GM12878 (cell line): ENCODE data around the gene SELENOW. TPM values are rescaled to one million over a fixed set of nuclear protein-coding genes. Genes with fewer than 3 reads are reported as not detected.
A peak's percentile ranks its signal among the peaks of the same experiment; 100 is the strongest.
"Not testable (repeated sequence)": the region's sequence is repeated elsewhere in the genome, so short reads cannot be mapped to it uniquely, and the experiment has no call there.

Experiments used
- ATAC-seq: fragments of 200-7000 bp; cut with Tn5 transposase; 3 replicates; pipeline ENCODE4 v1.9.1; 2020; ENCODE audit warnings: mild to moderate bottlenecking, moderate library complexity
- BruUV-seq: library from RNA; stranded (reverse); fragments of 400-500 nt; replicated peaks from 2 replicates; lab custom pipeline; 2021; lab: Mats Ljungman, UMichigan
- CTCF ChIA-PET: fragments of 300-600 bp; sonication (Branson Sonifier 250); formaldehyde crosslinking; extraction: SDS; loops from one replicate; lab custom pipeline; 2021; ENCODE audit warnings: inconsistent platforms; lab: Yijun Ruan, JAX
- POLR2A ChIA-PET: fragments of 350-600 bp; formaldehyde crosslinking; extraction: SDS; loops from one replicate; lab custom pipeline; 2021; ENCODE audit warnings: inconsistent platforms; lab: Charles Lee
- RAD21 ChIA-PET: fragments of 300-600 bp; sonication (Branson Sonifier 250); formaldehyde crosslinking; loops from one replicate; lab custom pipeline; 2023; ENCODE audit warnings: antibody characterized with exemption; ENCODE audit not compliant: unreplicated experiment; lab: Charles Lee
- SMC1A ChIA-PET: fragments of 300-600 bp; sonication (Branson Sonifier 250); formaldehyde crosslinking; loops from one replicate; lab custom pipeline; 2023; ENCODE audit not compliant: unreplicated experiment, uncharacterized antibody; lab: Charles Lee
- DNase-seq: peaks from one replicate; pipeline ENCODE4 v3.0.0-alpha.2; 2011; ENCODE audit warnings: low read depth, low spot score
- FAIRE-seq: peaks from 3 replicates; lab custom pipeline; 2011; peaks lifted over from hg19 to GRCh38; lab: Jason Lieb, UNC
- H2AFZ ChIP-seq: 2 replicates; pipeline ENCODE4 v1.6.0; 2011; ENCODE audit warnings: low read depth, low read length, control low read depth; ENCODE audit not compliant: control insufficient read depth
- H3K27ac ChIP-seq: 2 replicates; pipeline ENCODE4 v1.5.1; 2011; ENCODE audit warnings: control low read depth; ENCODE audit not compliant: control insufficient read depth, insufficient read depth
- H3K27me3 ChIP-seq, 2 experiments: replicated peaks in 1 of 2; 2 replicates each; pipeline versions ENCODE4 v1.6.0 to v1.6.1; 2011; ENCODE audit warnings: low read length in 1 of 2; ENCODE audit not compliant: control insufficient read depth in 2 of 2, insufficient read depth in 2 of 2
- H3K36me3 ChIP-seq, 2 experiments: 2 replicates each; pipeline ENCODE4 v1.5.1; 2011; ENCODE audit warnings: low read length in 1 of 2; ENCODE audit not compliant: control insufficient read depth in 2 of 2, insufficient read depth in 2 of 2
- H3K4me1 ChIP-seq: 2 replicates; pipeline ENCODE4 v1.6.1; 2011; ENCODE audit warnings: mild to moderate bottlenecking, low read length, moderate library complexity, mixed read lengths; ENCODE audit not compliant: control insufficient read depth, insufficient read depth
- H3K4me2 ChIP-seq: 2 replicates; pipeline ENCODE4 v1.6.0; 2011; ENCODE audit warnings: control low read depth; ENCODE audit not compliant: control insufficient read depth, insufficient read depth
- H3K4me3 ChIP-seq: fragments of 200-600 bp; sonication (generic); 2 replicates; pipeline ENCODE4 v1.5.1; 2016
- H3K79me2 ChIP-seq: 2 replicates; pipeline ENCODE4 v1.6.0; 2011; ENCODE audit warnings: low read length; ENCODE audit not compliant: control insufficient read depth, insufficient read depth
- H3K9ac ChIP-seq: 2 replicates; pipeline ENCODE4 v1.8.0; 2011; ENCODE audit warnings: low read length, control low read depth, mixed read lengths; ENCODE audit not compliant: control insufficient read depth, insufficient read depth
- H3K9me3 ChIP-seq: replicated peaks from 3 replicates; pipeline ENCODE4 v1.5.1; 2011; ENCODE audit warnings: mild to moderate bottlenecking, low read length; ENCODE audit not compliant: control insufficient read depth, insufficient read depth
- H4K20me1 ChIP-seq: 2 replicates; pipeline ENCODE4 v1.6.0; 2011; ENCODE audit not compliant: control insufficient read depth, insufficient read depth
- WGBS: methylation state at CpG from one replicate; pipeline ENCODE4 v1.1.6; 2016; ENCODE audit warnings: low lambda C conversion rate; ENCODE audit not compliant: insufficient replicate concordance, insufficient coverage; ENCODE audit errors: missing lambda C conversion rate; 5-methylcytosine and 5-hydroxymethylcytosine counted together
- in situ Hi-C: fragments of 300-500 bp; cut with MboI; formaldehyde crosslinking; loops from 9 replicates; pipeline ENCODE4 v1.14.3; 2018; ENCODE audit warnings: mixed read lengths
- intact Hi-C: fragments of 100-400 bp; cut with micrococcal nuclease; formaldehyde crosslinking; loops from one replicate; pipeline ENCODE4 v1.14.2; 2022; ENCODE audit not compliant: unreplicated experiment
- polyA plus RNA-seq, 11 experiments: library from polyadenylated mRNA; depleted of rRNA in 4 of 11; unstranded in 6 of 11; stranded (reverse) in 5 of 11; fragments of >200 nt; fragmentation: Nextera tagmentation in 4 of 11; fragmentation: Illumina TruSeq in 1 of 11; extraction: Ambion mirVana in 4 of 11; extraction: Trizol in 1 of 11; gene quantifications; 1 replicate in 1 of 11; 2 replicates in 10 of 11; pipeline versions ENCODE4 v1.2.1 to v1.2.3, GENCODE V29; 2011 to 2016; ENCODE audit warnings: inconsistent platforms in 2 of 11, missing spikeins in 2 of 11, low read depth in 1 of 11
- total RNA-seq, 4 experiments: library from RNA; depleted of rRNA in 3 of 4; stranded (reverse); fragments of >200 nt in 3 of 4; fragmentation: Illumina TruSeq in 1 of 4; extraction: Trizol in 1 of 4; gene quantifications; 2 replicates each; pipeline versions ENCODE4 v1.2.1 to v1.2.3, GENCODE V29; 2013 to 2021

The SELENOW gene
- total and polyA plus RNA-seq, 10 of the 15 experiments (the other 5 are each of a cell fraction or from before 2014, with no cell fraction given), result 53.3 to 186 (median 101) TPM

GRCh38 chr19:47787307-47787706 is 8.8 kb downstream of the SELENOW start:
- in situ Hi-C loops, DNase-seq, H3K27me3 ChIP-seq, FAIRE-seq, H3K9ac ChIP-seq, H4K20me1 ChIP-seq, H3K27ac ChIP-seq, intact Hi-C loops, H2AFZ ChIP-seq, ATAC-seq, H3K4me2 ChIP-seq, H3K9me3 ChIP-seq, H3K4me3 ChIP-seq, H3K79me2 ChIP-seq, H3K36me3 ChIP-seq, H3K4me1 ChIP-seq, POLR2A ChIA-PET, BruUV-seq: not testable (repeated sequence)
- ChIA-PET CTCF (interaction anchor here (0.9 to 5.8 kb wide), 4 partner anchors 21 to 87 kb away, joined by 3 to 75 read pairs (median 4); partner anchors contain the start of gene EHD2), RAD21 (interaction anchor here (0.9 kb wide), 1 partner anchor 74 kb away, joined by 3 read pairs; the partner anchor contains the start of gene EHD2), SMC1A (interaction anchor here (1.5 kb wide), 2 partner anchors 19 to 22 kb away, joined by 4 to 5 read pairs; no protein-coding TSS in a partner anchor)
- 63% methylated on average over 10 of the region's 10 CpGs for WGBS

GRCh38 chr19:47789811-47790210 is 11.3 kb downstream of the SELENOW start:
- BruUV-seq, H4K20me1 ChIP-seq, H2AFZ ChIP-seq, in situ Hi-C loops, DNase-seq, H3K9me3 ChIP-seq, H3K27ac ChIP-seq, H3K36me3 ChIP-seq, H3K4me3 ChIP-seq, H3K79me2 ChIP-seq, H3K9ac ChIP-seq, ATAC-seq, H3K4me2 ChIP-seq, H3K4me1 ChIP-seq, H3K27me3 ChIP-seq: not testable (repeated sequence)
- intact Hi-C loops, result loop anchor here (2.0 kb wide), 2 partner anchors 23 to 83 kb away; no protein-coding TSS in a partner anchor
- RAD21 ChIA-PET, result interaction anchor here (0.9 to 1.7 kb wide), 2 partner anchors 24 to 77 kb away, joined by 3 to 6 read pairs; partner anchors contain the start of gene EHD2
- CTCF ChIA-PET, result interaction anchor here (0.7 to 5.8 kb wide), 17 partner anchors 8 to 514 kb away, joined by 3 to 75 read pairs (median 3); partner anchors contain the start of genes EHD2 and NOP53
- 90% methylated on average over 13 of the region's 13 CpGs for WGBS
- peak; percentile 54 for FAIRE-seq
- SMC1A ChIA-PET, result interaction anchor here (1.1 to 1.2 kb wide), 2 partner anchors 83 to 351 kb away, joined by 3 to 4 read pairs; no protein-coding TSS in a partner anchor
- POLR2A ChIA-PET, result interaction anchor here (0.7 kb wide), 1 partner anchor 14 kb away, joined by 3 read pairs; no protein-coding TSS in a partner anchor
